ENCODE measurements around the gene GABARAPL1. TPM values are rescaled to one million over a fixed set of nuclear protein-coding genes. Genes with fewer than 3 reads are reported as not detected.

GABARAPL1 gene
- polyA plus RNA-seq, 1 experiment = 181 TPM

DNA sequence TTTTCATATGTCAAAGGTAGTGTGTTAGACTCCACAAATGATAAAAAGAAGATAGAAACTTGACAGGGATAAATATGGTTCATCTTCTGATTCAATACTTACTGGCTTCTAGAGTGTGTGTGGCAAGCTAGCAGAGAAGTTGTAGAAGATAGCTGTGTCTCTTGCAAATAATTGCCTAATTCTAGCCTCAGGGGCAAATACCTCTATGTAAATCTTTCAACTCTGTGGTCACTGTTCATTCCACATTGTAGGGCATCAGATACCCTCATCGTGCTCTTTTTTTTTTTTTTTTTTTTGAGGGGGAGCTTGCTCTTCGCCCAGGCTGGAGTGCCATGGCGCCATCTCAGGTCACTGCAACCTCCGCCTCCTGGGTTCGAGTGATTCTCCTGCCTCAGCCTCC is 42.5 kb upstream of the GABARAPL1 start:
- CTCF ChIA-PET = interaction anchor here (0.6 to 1.9 kb wide), 3 partner anchors 13 to 162 kb away, joined by 3 to 18 read pairs (median 3); no protein-coding TSS in a partner anchor
- no peak for DNase-seq (ENCODE audit: low read depth, low spot score)
- POLR2A ChIA-PET = interaction anchor here (0.6 to 3.8 kb wide), 4 partner anchors 13 to 773 kb away, joined by 3 to 24 read pairs (median 10); partner anchors contain the start of gene GABARAPL1
- Histone ChIP-seq H3K27ac (ENCODE audit: low read depth, low read length) (no peak overlapping the region), H3K9me3 (ENCODE audit: control insufficient read depth, insufficient read depth, low read length) (no peaks in the 10 kb centered on the region), H3K27me3 (ENCODE audit: control insufficient read depth, insufficient read depth, low read length) (no peaks in the 10 kb centered on the region), H3K4me3 (ENCODE audit: low read depth, low read length) (no peak overlapping the region)
- TF ChIP-seq, protein P1, sequence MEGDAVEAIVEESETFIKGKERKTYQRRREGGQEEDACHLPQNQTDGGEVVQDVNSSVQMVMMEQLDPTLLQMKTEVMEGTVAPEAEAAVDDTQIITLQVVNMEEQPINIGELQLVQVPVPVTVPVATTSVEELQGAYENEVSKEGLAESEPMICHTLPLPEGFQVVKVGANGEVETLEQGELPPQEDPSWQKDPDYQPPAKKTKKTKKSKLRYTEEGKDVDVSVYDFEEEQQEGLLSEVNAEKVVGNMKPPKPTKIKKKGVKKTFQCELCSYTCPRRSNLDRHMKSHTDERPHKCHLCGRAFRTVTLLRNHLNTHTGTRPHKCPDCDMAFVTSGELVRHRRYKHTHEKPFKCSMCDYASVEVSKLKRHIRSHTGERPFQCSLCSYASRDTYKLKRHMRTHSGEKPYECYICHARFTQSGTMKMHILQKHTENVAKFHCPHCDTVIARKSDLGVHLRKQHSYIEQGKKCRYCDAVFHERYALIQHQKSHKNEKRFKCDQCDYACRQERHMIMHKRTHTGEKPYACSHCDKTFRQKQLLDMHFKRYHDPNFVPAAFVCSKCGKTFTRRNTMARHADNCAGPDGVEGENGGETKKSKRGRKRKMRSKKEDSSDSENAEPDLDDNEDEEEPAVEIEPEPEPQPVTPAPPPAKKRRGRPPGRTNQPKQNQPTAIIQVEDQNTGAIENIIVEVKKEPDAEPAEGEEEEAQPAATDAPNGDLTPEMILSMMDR (IDR thresholded peaks at IDR 0.05; ENCODE audit: low read depth, low read length) = no peak

DNA sequence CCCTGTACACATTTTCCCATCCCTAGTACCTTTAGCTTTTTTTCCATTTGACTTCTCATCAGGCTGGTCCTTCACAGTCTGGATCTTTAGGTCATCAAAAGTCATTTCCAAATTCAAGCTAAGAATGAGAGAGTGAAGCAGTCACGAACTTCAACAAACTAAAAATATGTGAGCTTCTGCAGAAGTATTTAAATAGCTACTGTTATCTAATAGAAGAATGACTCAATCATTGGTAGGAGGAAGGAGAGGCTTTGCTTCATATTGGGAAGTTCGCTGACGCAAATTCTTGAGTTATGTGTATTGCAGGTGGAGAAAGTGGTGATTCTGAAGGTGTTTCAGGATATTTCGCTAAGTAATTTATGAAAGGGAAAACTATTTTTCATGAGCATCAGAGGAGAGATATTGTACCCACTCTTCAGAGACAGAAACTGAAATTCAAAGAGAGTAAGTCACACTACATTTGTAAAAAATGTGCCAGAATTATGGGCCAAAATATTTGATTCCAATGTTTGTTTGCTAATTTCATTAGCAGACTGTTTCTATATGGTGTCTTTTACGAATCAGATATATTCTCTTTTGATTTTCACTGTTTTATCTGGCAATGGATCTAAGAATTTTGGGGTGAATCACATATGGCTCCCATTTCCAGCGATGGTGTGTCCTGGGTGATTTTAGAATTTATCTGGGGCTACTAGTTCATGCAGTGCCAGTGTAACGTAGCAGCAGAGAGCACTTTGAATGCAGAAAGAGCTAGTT is 40.5 kb upstream of the GABARAPL1 start, which contains the start of gene OLR1:
Gene OLR1 (minus strand): TSS at position 160 of the 756 bp plus-strand sequence. CDS start 55 bp downstream, at position 105.
- TF ChIP-seq, protein P1 (IDR thresholded peaks at IDR 0.05; ENCODE audit: low read depth, low read length) = no peak

DNA sequence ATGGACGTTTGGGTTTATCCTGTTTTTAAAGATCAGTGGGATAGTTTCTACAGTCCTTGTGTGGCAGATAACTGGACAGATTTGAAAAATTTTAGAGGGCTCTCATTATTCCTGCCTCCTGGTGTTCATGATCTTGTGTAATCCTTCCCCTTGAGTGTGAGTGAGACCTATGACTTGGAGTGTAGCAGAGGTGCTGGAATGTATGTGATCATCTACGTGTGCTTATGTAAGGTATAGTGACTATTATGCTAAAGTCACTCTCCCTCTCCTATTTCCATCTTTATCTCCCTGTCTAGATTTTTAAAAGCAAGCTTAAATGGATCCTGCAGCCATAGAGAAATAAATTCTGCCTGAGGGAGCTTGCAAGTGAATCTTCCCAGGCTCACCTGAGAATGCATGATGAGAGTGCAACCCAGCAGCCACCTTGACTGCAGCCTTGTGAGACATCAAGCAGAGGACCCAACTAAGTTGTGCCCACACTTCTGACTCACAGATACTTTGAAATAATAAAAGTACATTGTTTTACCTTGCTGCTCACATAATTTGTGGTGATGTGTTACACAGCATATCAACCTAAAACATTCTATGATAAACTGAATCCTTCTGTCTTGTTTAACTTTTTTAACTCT is 37.6 kb upstream of the GABARAPL1 start:
- POLR2A ChIA-PET = no interaction called here
- Histone ChIP-seq H3K9me3 (ENCODE audit: control insufficient read depth, insufficient read depth, low read length) (no peaks in the 10 kb centered on the region), H3K27me3 (ENCODE audit: control insufficient read depth, insufficient read depth, low read length) (no peaks in the 10 kb centered on the region), H3K27ac (ENCODE audit: low read depth, low read length) (no peak overlapping the region), H3K4me3 (ENCODE audit: low read depth, low read length) (no peak overlapping the region)
- CTCF ChIA-PET = interaction anchor here (1.0 to 1.7 kb wide), 3 partner anchors 15 to 425 kb away, joined by 3 to 6 read pairs (median 3); no protein-coding TSS in a partner anchor
- TF ChIP-seq, protein P1 (IDR thresholded peaks at IDR 0.05; ENCODE audit: low read depth, low read length) = no peak
- no peak for DNase-seq (ENCODE audit: low read depth, low spot score)

More for the DNA sequence above, 40.5 kb upstream of the GABARAPL1 start, which contains the start of gene OLR1:
- Histone ChIP-seq H3K27me3 (ENCODE audit: control insufficient read depth, insufficient read depth, low read length) (no peaks in the 10 kb centered on the region), H3K9me3 (ENCODE audit: control insufficient read depth, insufficient read depth, low read length) (no peaks in the 10 kb centered on the region), H3K4me3 (ENCODE audit: low read depth, low read length) (no peak within 1 kb of the TSS), H3K27ac (ENCODE audit: low read depth, low read length) (no peak within 1 kb of the TSS)
- ChIA-PET CTCF (interaction anchor here (0.8 to 1.8 kb wide), 5 partner anchors 9 to 162 kb away, joined by 3 to 10 read pairs (median 4); partner anchors contain the start of gene CLEC12B), POLR2A (interaction anchor here (1.2 kb wide), 1 partner anchor 12 kb away, joined by 6 read pairs; no protein-coding TSS in a partner anchor)
- no peak for DNase-seq (ENCODE audit: low read depth, low spot score)

DNA sequence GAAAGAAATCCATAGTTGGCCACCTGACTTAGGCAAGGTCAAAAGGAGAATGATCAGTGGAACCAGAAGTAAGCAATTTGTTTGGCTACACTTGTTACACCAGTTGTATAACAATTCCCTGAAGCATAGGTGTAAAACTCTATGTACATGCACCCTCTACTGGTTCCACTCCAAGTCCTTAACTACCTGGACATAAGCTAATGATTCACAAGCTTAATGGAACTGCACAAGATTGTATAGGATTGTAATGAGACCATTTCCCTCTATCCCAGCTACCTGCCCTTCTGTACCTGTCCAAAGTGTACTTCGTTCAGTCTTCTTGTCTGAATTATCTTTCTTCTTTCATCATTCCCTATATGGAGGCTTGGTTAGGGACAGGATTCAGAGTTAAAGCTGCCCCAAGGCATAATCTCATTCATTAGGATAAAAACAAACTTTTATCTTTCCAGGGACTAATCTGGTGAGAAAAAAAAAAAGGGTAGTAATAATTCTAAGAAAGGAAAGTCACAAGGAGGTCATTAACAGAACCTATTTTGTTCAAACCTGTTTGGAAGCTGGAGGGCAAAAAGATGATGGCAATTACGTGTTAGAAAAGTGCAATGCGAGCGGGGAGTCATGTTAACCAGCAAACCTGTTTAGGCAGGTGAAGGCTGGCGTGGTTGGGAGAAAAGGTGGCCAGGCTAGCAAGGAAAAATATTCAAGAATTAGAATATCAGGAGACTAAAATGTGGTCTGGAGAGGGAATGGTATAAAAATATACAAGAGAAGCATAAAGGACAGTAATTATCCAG is 36.6 kb upstream of the GABARAPL1 start:
- TF ChIP-seq, protein P1 (IDR thresholded peaks at IDR 0.05; ENCODE audit: low read depth, low read length) = no peak
- ChIA-PET POLR2A (no interaction called here), CTCF (interaction anchor here (1.3 to 1.7 kb wide), 2 partner anchors 23 to 425 kb away, joined by 3 to 6 read pairs; no protein-coding TSS in a partner anchor)
- H3K27ac ChIP-seq (ENCODE audit: low read depth, low read length) = no peak overlapping the region
- H3K27me3 ChIP-seq (ENCODE audit: control insufficient read depth, insufficient read depth, low read length) = no peaks in the 10 kb centered on the region
- no peak overlapping the region for H3K4me3 ChIP-seq (ENCODE audit: low read depth, low read length)
- DNase-seq (ENCODE audit: low read depth, low spot score) = no peak
- H3K9me3 ChIP-seq (ENCODE audit: control insufficient read depth, insufficient read depth, low read length) = no peaks in the 10 kb centered on the region
